Pancreas (tissue), 10 donors: ENCODE measurements around the gene CRYAB. TPM values are rescaled to one million over a fixed set of nuclear protein-coding genes. Genes with fewer than 3 reads are reported as not detected.

Experiments
- ATAC-seq, 4 donors: fragments of 200-7000 bp; cut with Tn5 transposase; one replicate each; pipeline versions ENCODE4 v1.8.0 to v1.9.1; 2020; ENCODE audit warnings: mild to moderate bottlenecking in 4 of 4, moderate library complexity in 4 of 4
- DNase-seq, 6 donors: peaks; one replicate each; pipeline ENCODE4 v3.0.0-alpha.2; 2020
- FAIRE-seq: peaks from 2 replicates; lab custom pipeline; 2012; peaks lifted over from hg19 to GRCh38; lab: Jason Lieb, UNC
- H3K27ac ChIP-seq, 4 donors: fragments of 200-600 bp; sonication (generic); 1 replicate in 3 of 4; 2 replicates in 1 of 4; pipeline versions ENCODE4 v1.5.0 to v1.8.0; 2020
- H3K27me3 ChIP-seq, 4 donors: fragments of 200-600 bp; one replicate each; pipeline ENCODE4 v1.8.0; 2021
- H3K36me3 ChIP-seq, 3 donors: fragments of 200-600 bp; sonication (generic) in 1 of 3; one replicate each; pipeline versions ENCODE4 v1.5.0 to v1.8.0; 2020 to 2021
- H3K4me1 ChIP-seq, 3 donors: fragments of 200-600 bp; one replicate each; pipeline ENCODE4 v1.8.0; 2021
- H3K4me3 ChIP-seq, 4 donors: fragments of 200-600 bp; sonication (generic) in 2 of 4; one replicate each; pipeline versions ENCODE4 v1.5.0 to v1.8.0; 2020 to 2021
- H3K9me3 ChIP-seq, 4 donors: fragments of 200-600 bp; one replicate each; pipeline ENCODE4 v1.8.0; 2021
- WGBS, 2 donors: extraction: QIAGEN DNeasy Blood & Tissue Kit; methylation state at CpG; one replicate each; pipeline ENCODE4 v1.1.7; 2013; 5-methylcytosine and 5-hydroxymethylcytosine counted together
- intact Hi-C, 3 donors: fragments of 100-400 bp; cut with DNase I; formaldehyde crosslinking; loops; one replicate each; pipeline versions ENCODE4 v1.11.1 to v1.14.2; 2022
- polyA plus RNA-seq, 2 donors: library from polyadenylated mRNA; stranded (reverse); fragments of 200-250 nt; gene quantifications; one replicate each; pipeline ENCODE4 v1.2.3, GENCODE V29; 2013
- total RNA-seq, 6 donors: library from RNA; stranded (reverse); fragmentation: NEBNext Ultra II Directional in 4 of 6; extraction: Animal tissue kit (Norgen Biotek cat#: 25700) in 4 of 6; gene quantifications; one replicate each; pipeline versions ENCODE4 v1.2.1 to v1.2.4, GENCODE V29; 2021 to 2023
- TF ChIP-seq, protein P1 (sequence below), 4 donors: fragments of 200-600 bp; sonication (generic) in 3 of 4; IDR thresholded peaks; one replicate each; pipeline versions ENCODE4 v1.5.0 to v1.8.0; 2021; ENCODE audit warnings: antibody characterized with exemption in 4 of 4
- donor health status: healthy with polysubstance abuse.
- donor health status: DM: no; HTN: no; CAD: no; lungs with moderate emphysema.
- donor health status: DM: no; HTN: no; CAD: no.
- donor health status: control.
- donor health status: control.
- donor health status: Bipolar disorder and iron deficiency.
- donor health status: DM: yes; HTN: yes; CAD: no.
- donor health status: DM: no; HTN: no; CAD: no.
- donor health status: DM: no; HTN: no; CAD: no.
- donor health status: DM: yes; HTN: yes; CAD: no.

Gene CRYAB
- total and polyA plus RNA-seq, 8 donors = 7.2 to 81.8 (median 27.0) TPM

DNA sequence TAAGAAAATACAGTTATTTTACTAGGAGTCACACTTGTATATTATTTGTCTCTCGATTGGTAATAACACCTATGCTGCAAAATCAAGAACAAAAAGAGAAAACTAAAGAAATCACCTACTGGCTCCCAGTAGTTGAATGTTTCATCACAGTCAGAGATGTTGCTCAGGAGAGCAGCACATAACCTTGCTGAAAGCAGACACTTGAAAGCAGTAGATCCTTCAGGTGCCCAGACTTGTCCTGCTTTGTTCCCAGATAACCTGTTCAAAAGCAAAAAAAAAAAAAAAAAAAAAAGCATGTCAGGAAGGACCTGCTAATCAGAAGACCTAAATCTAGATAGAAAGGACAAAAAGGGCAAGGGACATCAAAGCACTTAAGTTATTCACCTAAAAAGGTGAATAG is 41.5 kb downstream of the CRYAB start:
- peaks cover 0 to 13% (median 4%) of the 10 kb centered on the region in 3 donors for H3K4me1 ChIP-seq
- TF ChIP-seq, protein P1, sequence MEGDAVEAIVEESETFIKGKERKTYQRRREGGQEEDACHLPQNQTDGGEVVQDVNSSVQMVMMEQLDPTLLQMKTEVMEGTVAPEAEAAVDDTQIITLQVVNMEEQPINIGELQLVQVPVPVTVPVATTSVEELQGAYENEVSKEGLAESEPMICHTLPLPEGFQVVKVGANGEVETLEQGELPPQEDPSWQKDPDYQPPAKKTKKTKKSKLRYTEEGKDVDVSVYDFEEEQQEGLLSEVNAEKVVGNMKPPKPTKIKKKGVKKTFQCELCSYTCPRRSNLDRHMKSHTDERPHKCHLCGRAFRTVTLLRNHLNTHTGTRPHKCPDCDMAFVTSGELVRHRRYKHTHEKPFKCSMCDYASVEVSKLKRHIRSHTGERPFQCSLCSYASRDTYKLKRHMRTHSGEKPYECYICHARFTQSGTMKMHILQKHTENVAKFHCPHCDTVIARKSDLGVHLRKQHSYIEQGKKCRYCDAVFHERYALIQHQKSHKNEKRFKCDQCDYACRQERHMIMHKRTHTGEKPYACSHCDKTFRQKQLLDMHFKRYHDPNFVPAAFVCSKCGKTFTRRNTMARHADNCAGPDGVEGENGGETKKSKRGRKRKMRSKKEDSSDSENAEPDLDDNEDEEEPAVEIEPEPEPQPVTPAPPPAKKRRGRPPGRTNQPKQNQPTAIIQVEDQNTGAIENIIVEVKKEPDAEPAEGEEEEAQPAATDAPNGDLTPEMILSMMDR (IDR thresholded peaks at IDR 0.05) = no peak
- 80 to 84% methylated on average over 1 of the region's 1 CpG for WGBS, 2 donors
- DNase-seq (no peak), FAIRE-seq (no peak), ATAC-seq (no peak)
- no peak overlapping the region for H3K27ac ChIP-seq
- H3K4me3 ChIP-seq = peak overlapping the region in 2 of 4 donors; percentile 99
- no peaks in the 10 kb centered on the region for H3K27me3 ChIP-seq
- H3K9me3 ChIP-seq = no peaks in the 10 kb centered on the region
- peaks cover 0 to 10% (median 0%) of the 10 kb centered on the region in 3 donors for H3K36me3 ChIP-seq
- intact Hi-C loops = loop anchor here in 1 of 3 donors (10.0 kb wide), 1 partner anchor 115 kb away; no protein-coding TSS in a partner anchor

DNA sequence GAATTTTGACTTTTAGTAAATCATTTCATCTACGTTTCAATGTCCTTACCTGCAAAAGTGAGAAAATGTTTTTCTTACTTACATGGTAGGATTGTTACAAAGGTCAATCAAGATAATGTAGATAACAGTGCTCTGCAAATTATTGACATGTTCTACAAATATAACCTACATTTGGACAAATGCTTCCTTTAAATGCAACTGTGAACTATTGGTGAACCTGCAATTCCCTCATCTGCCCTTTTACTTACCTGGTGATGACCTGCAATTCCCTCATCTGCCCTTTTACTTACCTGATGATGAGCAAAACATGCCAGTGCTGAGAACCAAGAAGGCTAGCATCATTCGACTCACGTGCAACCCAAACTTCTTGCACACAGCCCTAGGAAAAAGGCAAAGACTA is 51.3 kb downstream of the CRYAB start:
- Histone ChIP-seq H3K4me1 (peaks cover 0 to 7% (median 0%) of the 10 kb centered on the region in 3 donors), H3K27me3 (no peaks in the 10 kb centered on the region), H3K4me3 (no peak overlapping the region), H3K27ac (no peak overlapping the region), H3K36me3 (peaks cover 0 to 45% (median 0%) of the 10 kb centered on the region in 3 donors), H3K9me3 (no peaks in the 10 kb centered on the region)
- DNase-seq (no peak), FAIRE-seq (no peak), ATAC-seq (no peak)
- TF ChIP-seq, protein P1 (IDR thresholded peaks at IDR 0.05) = no peak
- intact Hi-C loops = no loop called here
- 72 to 75% methylated on average over 3 of the region's 3 CpGs for WGBS, 2 donors

Other genes starting within 250 kb of the CRYAB start
- gene PPP2R1B, start 145.4 kb downstream of the CRYAB start, total RNA-seq = 10 to 100 TPM; 23.2 to 50.1 (median 34.5) TPM
- gene PPP2R1B, start 145.4 kb downstream of the CRYAB start, polyA plus RNA-seq = 10 to 100 TPM; 12.6 to 15.9 TPM
- 10 to 100 TPM; 15.7 to 25.7 (median 21.8) TPM for gene ALG9, start 40.2 kb downstream of the CRYAB start, total RNA-seq
- 10 to 100 TPM; 19.8 to 37.0 TPM for gene ALG9, start 40.2 kb downstream of the CRYAB start, polyA plus RNA-seq
- 1 to 10 TPM in 3 of 6 donors, under 1 TPM in 3; 0.51 to 1.2 (median 1.1) TPM for gene FDXACB1, start 32.6 kb downstream of the CRYAB start, total RNA-seq
- gene FDXACB1, start 32.6 kb downstream of the CRYAB start, polyA plus RNA-seq = 1 to 10 TPM; 1.6 to 2.1 TPM
- gene CFAP68, start 32.2 kb downstream of the CRYAB start, total RNA-seq = 10 to 100 TPM; 14.3 to 24.9 (median 16.0) TPM
- 10 to 100 TPM; 25.0 to 26.9 TPM for gene CFAP68, start 32.2 kb downstream of the CRYAB start, polyA plus RNA-seq
- gene HSPB2, start 964 bp upstream of the CRYAB start, total RNA-seq = under 1 TPM in 5 of 6 donors, not detected in 1; 0.32 to 0.86 (median 0.61) TPM
- 1 to 10 TPM in 1 of 2 donors, under 1 TPM in 1; 0.85 to 1.5 TPM for gene HSPB2, start 964 bp upstream of the CRYAB start, polyA plus RNA-seq
- 10 to 100 TPM in 4 of 6 donors, 1 to 10 TPM in 2; 9.3 to 18.5 (median 11.7) TPM for gene C11orf52, start 7.1 kb upstream of the CRYAB start, total RNA-seq
- gene C11orf52, start 7.1 kb upstream of the CRYAB start, polyA plus RNA-seq = 10 to 100 TPM; 19.4 to 23.3 TPM
- gene DIXDC1, start 25.6 kb upstream of the CRYAB start, total RNA-seq = 10 to 100 TPM in 1 of 6 donors, 1 to 10 TPM in 5; 3.8 to 11.3 (median 5.9) TPM
- gene DIXDC1, start 25.6 kb upstream of the CRYAB start, polyA plus RNA-seq = 1 to 10 TPM; 3.1 to 4.2 TPM
- gene DLAT, start 113.6 kb upstream of the CRYAB start, total RNA-seq = 10 to 100 TPM in 2 of 6 donors, 1 to 10 TPM in 4; 5.5 to 13.9 (median 8.6) TPM
- gene DLAT, start 113.6 kb upstream of the CRYAB start, polyA plus RNA-seq = 1 to 10 TPM; 4.2 to 8.2 TPM
- 1 to 10 TPM in 4 of 6 donors, under 1 TPM in 2; 0.69 to 1.5 (median 1.1) TPM for gene PIH1D2, start 162.2 kb upstream of the CRYAB start, total RNA-seq
- 1 to 10 TPM; 1.2 to 1.5 TPM for gene PIH1D2, start 162.2 kb upstream of the CRYAB start, polyA plus RNA-seq
- 10 to 100 TPM in 2 of 6 donors, 1 to 10 TPM in 4; 7.5 to 13.4 (median 9.1) TPM for gene NKAPD1, start 162.5 kb upstream of the CRYAB start, total RNA-seq
- 1 to 10 TPM; 7.0 to 8.5 TPM for gene NKAPD1, start 162.5 kb upstream of the CRYAB start, polyA plus RNA-seq
- 10 to 100 TPM; 12.7 to 22.4 (median 17.7) TPM for gene TIMM8B, start 175.0 kb upstream of the CRYAB start, total RNA-seq
- gene TIMM8B, start 175.0 kb upstream of the CRYAB start, polyA plus RNA-seq = 10 to 100 TPM; 38.5 to 49.4 TPM
- 10 to 100 TPM; 30.4 to 49.9 (median 39.7) TPM for gene SDHD, start 175.1 kb upstream of the CRYAB start, total RNA-seq
- 10 to 100 TPM; 28.5 to 53.1 TPM for gene SDHD, start 175.1 kb upstream of the CRYAB start, polyA plus RNA-seq